ENCODE results near the gene NCKIPSD. TPM values are rescaled to one million over a fixed set of nuclear protein-coding genes. Genes with fewer than 3 reads are reported as not detected.
"Not testable (repeated sequence)": the region's sequence is repeated elsewhere in the genome, so short reads cannot be mapped to it uniquely, and the experiment has no call there.

The NCKIPSD gene
- polyA plus RNA-seq, 1 of the 3 experiments (the other 2 are of a cell fraction), result 20.4 TPM

- no peak overlapping the region for H3K27ac ChIP-seq (ENCODE audit: low read depth in 2 of 2, low read length in 1 of 2)
- no peak overlapping the region for H3K4me3 ChIP-seq (ENCODE audit: low read depth in 2 of 2, low read length in 1 of 2)
- ChIA-PET CTCF (interaction anchor here (1.2 to 1.3 kb wide), 2 partner anchors 9 to 36 kb away, joined by 3 read pairs; no protein-coding TSS in a partner anchor), POLR2A (no interaction called here)
- no peaks in the 10 kb centered on the region for H3K79me2 ChIP-seq (ENCODE audit: insufficient read depth)
- no peak overlapping the region for H3K4me2 ChIP-seq
- H3K4me1 ChIP-seq (ENCODE audit: control insufficient read depth in 1 of 2, insufficient read depth in 2 of 2, low read depth in 1 of 2, low read length in 1 of 2), result no peaks in the 10 kb centered on the region
- TF ChIP-seq ZBTB33 (IDR thresholded peaks at IDR 0.05; ENCODE audit: borderline replicate concordance, low read depth) (no peak), MXI1 (IDR thresholded peaks at IDR 0.05; ENCODE audit: low read depth, low read length) (no peak), FOSL2 (IDR thresholded peaks at IDR 0.05; ENCODE audit: borderline replicate concordance, low read depth) (no peak), TCF12 (IDR thresholded peaks at IDR 0.05) (no peak), GATA2 (CRISPR knock-in tag; IDR thresholded peaks at IDR 0.05) (no peak), MAX (IDR thresholded peaks at IDR 0.05; ENCODE audit: low read depth) (no peak), RXRA (IDR thresholded peaks at IDR 0.05; ENCODE audit: borderline replicate concordance, low read depth) (no peak), RCOR1 (IDR thresholded peaks at IDR 0.05; ENCODE audit: low read length) (no peak), FOXM1 (IDR thresholded peaks at IDR 0.05; ENCODE audit: low read depth) (no peak), SIN3A (IDR thresholded peaks at IDR 0.05; ENCODE audit: borderline replicate concordance, low read depth, low read length) (no peak), NFIC (IDR thresholded peaks at IDR 0.05; ENCODE audit: borderline replicate concordance) (no peak), EP300 (IDR thresholded peaks at IDR 0.05; ENCODE audit: borderline replicate concordance in 1 of 2, low read depth in 1 of 2, low read length in 1 of 2) (no peak), RAD21 (IDR thresholded peaks at IDR 0.05; ENCODE audit: low read length) (no peak), CHD2 (IDR thresholded peaks at IDR 0.05; ENCODE audit: low read length, partially characterized antibody) (no peak), RFX5 (IDR thresholded peaks at IDR 0.05; ENCODE audit: low read length) (no peak)
- H3K27me3 ChIP-seq (ENCODE audit: insufficient read depth), result no peaks in the 10 kb centered on the region
- no peak for DNase-seq
- H4K20me1 ChIP-seq (ENCODE audit: insufficient read depth), result no peaks in the 10 kb centered on the region
- H3K36me3 ChIP-seq (replicated peaks in 1 of 2; ENCODE audit: control insufficient read depth in 1 of 2, insufficient read depth in 2 of 2, low read length in 1 of 2), result no peaks in the 10 kb centered on the region
- 82% methylated on average over 8 of the region's 8 CpGs for WGBS (ENCODE audit: low lambda C conversion rate)
- H2AFZ ChIP-seq (ENCODE audit: low read depth), result no peak overlapping the region
- H3K9me2 ChIP-seq, result no peaks in the 10 kb centered on the region
- H3K9ac ChIP-seq, result no peak overlapping the region
- H3K9me3 ChIP-seq, result no peaks in the 10 kb centered on the region
- H3F3A ChIP-seq (replicated peaks; ENCODE audit: insufficient read depth), result no peaks in the 10 kb centered on the region
Observed at GRCh38 chr3:48727511-48727910, 41.8 kb upstream of the NCKIPSD start.

GRCh38 chr3:48725185-48725855, 39.6 kb upstream of the NCKIPSD start:
- H3K9ac ChIP-seq; H3K27ac ChIP-seq (ENCODE audit: low read depth in 2 of 2, low read length in 1 of 2); H3K79me2 ChIP-seq (ENCODE audit: insufficient read depth); H3K4me3 ChIP-seq (ENCODE audit: low read depth in 2 of 2, low read length in 1 of 2); H3K4me2 ChIP-seq; H4K20me1 ChIP-seq (ENCODE audit: insufficient read depth); POLR2A ChIA-PET; H2AFZ ChIP-seq (ENCODE audit: low read depth); H3K36me3 ChIP-seq (replicated peaks in 1 of 2; ENCODE audit: control insufficient read depth in 1 of 2, insufficient read depth in 2 of 2, low read length in 1 of 2); H3K27me3 ChIP-seq (ENCODE audit: insufficient read depth); DNase-seq; H3K9me2 ChIP-seq; H3F3A ChIP-seq (replicated peaks; ENCODE audit: insufficient read depth); H3K4me1 ChIP-seq (ENCODE audit: control insufficient read depth in 1 of 2, insufficient read depth in 2 of 2, low read depth in 1 of 2, low read length in 1 of 2); H3K9me3 ChIP-seq: not testable (repeated sequence)
- CTCF ChIA-PET, result interaction anchor here (2.1 kb wide), 1 partner anchor 14 kb away, joined by 8 read pairs; no protein-coding TSS in a partner anchor
- WGBS (ENCODE audit: low lambda C conversion rate), result 82% methylated on average over 8 of the region's 8 CpGs
